CD4-positive, alpha-beta T cell treated with Interleukin-21 for 1 hour (primary cell): ENCODE results near the gene CSGALNACT2.
A peak's percentile ranks its signal among the peaks of the same experiment; 100 is the strongest.
"Not testable (repeated sequence)": the region's sequence is repeated elsewhere in the genome, so short reads cannot be mapped to it uniquely, and the experiment has no call there.

Experiments used
- DNase-seq: peaks from one replicate; pipeline ENCODE4 v3.0.0-alpha.2; 2020

CSGALNACT2 gene, protein sequence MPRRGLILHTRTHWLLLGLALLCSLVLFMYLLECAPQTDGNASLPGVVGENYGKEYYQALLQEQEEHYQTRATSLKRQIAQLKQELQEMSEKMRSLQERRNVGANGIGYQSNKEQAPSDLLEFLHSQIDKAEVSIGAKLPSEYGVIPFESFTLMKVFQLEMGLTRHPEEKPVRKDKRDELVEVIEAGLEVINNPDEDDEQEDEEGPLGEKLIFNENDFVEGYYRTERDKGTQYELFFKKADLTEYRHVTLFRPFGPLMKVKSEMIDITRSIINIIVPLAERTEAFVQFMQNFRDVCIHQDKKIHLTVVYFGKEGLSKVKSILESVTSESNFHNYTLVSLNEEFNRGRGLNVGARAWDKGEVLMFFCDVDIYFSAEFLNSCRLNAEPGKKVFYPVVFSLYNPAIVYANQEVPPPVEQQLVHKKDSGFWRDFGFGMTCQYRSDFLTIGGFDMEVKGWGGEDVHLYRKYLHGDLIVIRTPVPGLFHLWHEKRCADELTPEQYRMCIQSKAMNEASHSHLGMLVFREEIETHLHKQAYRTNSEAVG

DNA sequence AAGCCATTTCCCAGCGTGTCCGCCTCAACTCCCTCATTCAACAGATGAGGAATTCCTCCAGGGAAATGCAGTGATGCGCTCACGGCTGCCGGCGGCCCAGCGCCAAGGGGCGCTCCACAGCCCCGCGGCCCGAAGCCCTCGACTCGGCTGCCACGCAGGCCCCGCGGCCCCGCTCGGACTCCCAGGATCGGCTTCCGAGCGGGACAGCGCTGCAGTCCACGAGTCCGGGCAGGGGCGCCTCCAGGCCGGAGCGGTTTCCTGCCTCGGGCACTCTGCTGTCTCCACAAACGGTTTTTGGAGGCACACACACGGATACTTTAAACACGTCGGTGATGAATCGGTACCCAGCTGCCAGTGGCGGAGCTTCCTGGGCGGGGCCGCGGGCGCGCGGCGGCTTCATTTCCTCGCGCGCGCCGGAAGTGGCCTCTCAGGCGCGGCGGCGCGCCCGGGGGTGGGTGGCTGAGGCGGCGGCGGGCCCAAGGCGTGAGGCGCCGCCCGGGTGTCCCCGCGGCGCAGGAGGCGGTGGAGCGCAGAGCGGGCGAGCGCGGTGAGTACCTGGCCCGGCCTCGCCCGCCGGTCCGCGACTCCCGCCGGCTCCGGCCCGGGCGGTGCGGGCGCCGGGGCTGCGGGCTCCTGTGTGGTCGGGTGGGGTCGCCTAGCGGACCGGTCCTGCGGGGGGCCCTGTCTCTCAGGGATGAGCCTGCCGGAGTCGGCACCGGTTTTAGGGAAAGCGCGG is at the start of gene CSGALNACT2:
Gene CSGALNACT2 (plus strand): TSS at position 425 of the 736 bp plus-strand sequence. CDS start 16,705 bp downstream, outside the sequence.
- DNase-seq, result peak; percentile 89

DNA sequence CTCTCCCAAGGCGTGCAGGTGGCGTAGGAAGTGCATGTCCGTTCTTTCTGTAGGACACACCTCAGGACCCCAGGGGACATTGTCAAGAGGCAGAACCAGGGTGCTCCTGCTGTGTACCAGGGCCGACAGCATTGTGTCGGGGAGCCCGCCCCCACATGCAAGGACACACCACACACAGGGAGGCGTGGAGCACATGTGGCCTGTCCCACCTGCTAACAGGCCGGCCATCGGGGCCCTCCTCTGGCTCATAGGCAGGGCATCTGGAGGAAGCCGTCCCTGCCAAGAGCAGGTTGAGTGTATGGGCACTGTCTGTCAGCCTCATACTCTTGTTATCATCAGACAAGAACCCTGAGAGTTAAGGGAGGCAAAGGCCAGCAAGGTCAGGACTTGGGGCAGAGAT is 48.7 kb upstream of the CSGALNACT2 start:
- no peak for DNase-seq

DNA sequence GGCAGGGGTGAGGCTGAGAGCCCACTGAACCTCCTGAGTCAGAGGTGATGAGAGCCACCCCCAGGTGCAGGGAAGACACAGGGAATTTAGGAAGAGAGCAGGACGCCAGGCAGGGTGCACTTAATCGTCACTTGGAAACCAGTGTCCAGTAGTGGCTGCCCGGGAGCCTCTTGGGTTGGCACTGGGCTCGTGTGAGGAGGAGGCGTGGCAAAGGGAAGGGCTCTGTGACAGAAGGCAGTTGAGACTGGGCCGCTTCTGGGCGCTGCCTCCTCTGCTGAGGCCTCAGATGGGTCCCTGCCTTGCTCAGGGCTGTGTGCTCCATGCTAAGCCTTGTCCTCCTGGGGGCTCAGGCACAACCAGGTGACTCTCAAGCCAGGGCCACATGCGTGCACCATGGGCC is 48.1 kb upstream of the CSGALNACT2 start:
- DNase-seq, result no peak

DNA sequence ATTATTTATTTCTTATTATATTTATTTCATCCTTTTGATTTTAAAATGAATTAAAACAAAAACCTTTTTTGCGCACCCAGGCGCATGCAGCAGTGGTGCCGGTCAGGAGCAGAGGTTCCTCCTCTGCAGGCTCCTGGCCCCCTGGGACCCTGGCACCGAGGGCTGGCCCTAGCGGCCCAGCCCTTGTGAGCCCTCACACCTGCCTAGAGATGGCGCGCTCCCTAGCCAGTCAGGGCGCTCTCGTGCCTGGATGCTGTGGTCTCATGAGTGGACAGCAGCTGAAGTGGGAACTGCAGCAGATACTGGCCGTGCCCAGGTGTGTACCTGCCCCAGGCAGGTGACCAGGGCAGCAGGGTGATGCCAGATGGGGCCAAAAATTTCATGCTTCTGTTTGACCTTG is 47.6 kb upstream of the CSGALNACT2 start:
- DNase-seq, result no peak

DNA sequence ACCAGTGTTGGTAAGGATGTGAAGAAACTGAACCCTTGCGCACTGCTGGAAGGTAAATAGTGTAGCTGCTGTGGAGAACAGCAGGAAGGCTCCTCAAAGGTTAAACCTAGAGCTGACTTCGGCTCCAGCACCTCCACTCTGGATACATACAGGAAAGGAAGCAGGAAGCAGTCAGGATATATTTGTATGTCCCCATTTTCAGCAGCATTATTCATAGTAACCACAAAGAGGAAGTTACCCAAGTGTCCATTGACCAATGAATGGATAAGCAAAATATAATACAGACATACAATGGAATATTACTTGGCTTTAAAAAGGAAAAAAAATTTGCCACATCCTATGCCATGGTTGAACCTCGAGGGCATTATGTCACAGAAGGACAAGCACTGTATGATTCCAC is 46.4 kb upstream of the CSGALNACT2 start:
- no peak for DNase-seq

DNA sequence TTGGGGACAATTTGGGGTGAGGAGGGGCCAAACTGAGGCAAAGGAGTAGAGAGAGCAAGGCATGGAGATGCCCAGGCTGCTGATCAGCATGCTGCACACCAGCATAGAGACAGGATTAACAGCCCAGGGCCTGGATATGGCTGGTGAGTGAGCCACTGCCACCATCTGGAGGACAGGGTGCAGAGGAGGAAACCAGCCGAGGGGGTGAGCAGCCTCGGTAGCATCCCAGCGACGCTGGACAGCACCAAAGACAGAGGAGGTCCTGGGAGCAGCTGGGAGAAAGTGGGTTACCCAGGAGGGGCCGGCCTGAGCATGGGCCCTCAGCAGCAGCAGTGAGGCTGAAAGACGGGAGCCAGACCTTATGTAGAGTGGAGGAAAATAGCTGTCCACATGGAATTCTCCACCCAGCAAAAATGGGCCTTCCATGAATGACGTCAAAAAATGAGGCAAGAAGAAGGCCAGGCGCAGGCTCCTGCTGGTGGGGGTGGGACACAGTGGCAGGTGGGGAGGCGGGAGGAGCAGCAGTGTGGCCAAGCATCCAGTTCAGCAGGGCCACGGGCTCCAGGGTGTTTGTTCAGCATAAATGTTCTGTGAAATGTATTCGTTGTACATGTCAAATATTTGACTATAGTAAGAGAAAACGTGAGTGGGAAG is 44.7 kb upstream of the CSGALNACT2 start:
- no peak for DNase-seq

DNA sequence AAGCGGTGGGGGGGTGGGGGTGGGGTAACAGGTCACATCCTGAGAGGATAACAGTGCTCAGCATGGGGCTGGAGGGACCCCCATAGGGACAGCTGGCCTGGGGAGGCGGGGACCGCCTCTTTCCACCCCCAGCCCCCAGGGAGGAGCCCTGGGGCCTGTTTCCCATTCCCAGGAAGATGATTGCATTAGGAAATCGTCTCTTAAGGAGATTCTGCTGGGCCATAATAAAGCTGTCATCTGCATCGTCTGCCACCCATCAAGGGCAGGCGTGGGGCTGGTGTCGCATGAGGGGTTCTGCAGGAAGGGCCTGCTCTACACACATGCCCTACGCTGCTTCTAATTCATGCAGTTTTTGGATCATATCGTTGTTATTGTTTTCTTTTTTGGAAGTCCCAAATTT is 44.2 kb upstream of the CSGALNACT2 start:
- DNase-seq, result no peak

DNA sequence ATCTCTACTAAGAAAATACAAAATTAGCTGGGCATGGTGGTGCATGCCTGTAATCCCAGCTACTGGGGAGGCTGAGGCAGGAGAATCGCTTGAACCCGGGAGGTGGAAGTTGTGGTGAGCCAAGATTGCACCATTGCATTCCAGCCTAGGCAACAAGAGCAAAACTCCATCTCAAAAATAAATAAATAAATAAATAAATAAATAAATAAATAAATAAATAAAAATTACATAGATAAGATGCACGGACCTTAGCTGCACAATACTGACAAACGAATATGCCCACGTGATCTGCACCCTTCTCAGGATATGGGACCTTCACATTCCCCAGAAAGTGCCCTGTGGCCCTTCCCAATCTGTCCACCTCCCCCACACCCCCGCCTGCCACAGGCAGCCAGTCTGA is 38.9 kb upstream of the CSGALNACT2 start:
- not testable (repeated sequence) for DNase-seq

DNA sequence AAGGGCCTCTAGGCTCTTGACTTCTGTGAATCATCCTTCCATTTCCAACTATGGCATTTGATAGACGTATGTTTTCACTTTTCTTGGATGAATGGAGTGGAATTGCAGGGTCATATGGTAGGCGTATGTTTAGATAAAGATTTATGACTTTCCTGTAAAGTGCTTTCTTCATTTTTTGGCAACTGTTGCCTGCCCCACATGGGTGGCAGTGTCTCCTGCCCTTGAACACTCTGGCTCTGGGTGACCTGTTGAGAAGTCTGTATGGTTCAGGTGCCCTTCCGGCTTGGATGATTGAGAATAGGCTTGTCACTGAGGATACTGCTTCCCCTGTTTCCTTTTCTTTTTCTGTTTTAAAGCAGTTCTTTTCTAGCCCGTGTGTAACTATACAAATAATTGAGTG is 38.3 kb upstream of the CSGALNACT2 start:
- no peak for DNase-seq

DNA sequence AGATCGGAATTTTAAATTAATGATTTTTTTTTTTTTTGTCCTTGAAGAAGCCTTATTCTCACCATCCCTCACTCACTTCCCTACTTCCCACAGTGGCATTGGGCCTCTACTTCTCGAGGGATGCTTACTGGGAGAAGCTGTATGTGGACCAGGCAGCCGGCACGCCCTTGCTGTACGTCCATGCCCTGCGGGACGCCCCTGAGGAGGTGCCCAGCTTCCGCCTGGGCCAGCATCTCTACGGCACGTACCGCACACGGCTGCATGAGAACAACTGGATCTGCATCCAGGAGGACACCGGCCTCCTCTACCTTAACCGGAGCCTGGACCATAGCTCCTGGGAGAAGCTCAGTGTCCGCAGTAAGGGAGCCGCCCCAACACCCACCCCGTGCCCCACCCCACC is 37.9 kb upstream of the CSGALNACT2 start:
- DNase-seq, result no peak

DNA sequence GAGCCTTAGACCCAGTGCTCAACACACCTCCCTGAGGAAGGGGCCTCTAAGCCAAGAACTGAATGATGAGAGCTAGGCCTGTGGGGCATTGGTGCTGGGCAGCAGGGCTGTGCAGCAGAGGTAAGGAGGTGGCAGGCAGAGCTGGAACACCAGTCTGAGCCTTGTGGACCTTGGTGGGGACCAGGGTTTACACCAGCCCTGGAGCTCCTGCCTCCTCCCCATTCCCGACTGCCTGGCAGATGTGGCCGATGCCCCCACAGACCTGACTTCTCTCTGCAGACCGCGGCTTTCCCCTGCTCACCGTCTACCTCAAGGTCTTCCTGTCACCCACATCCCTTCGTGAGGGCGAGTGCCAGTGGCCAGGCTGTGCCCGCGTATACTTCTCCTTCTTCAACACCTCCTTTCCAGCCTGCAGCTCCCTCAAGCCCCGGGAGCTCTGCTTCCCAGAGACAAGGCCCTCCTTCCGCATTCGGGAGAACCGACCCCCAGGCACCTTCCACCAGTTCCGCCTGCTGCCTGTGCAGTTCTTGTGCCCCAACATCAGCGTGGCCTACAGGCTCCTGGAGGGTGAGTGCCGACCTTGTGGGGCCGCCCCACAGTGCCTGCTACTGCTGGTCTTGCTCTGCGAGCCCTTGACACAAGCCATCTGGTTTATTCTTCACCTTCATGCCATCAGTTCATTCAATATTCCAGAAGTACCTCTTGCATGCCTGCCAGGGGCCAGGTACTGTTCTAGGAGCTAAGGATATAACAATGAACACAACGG is 36.0 kb upstream of the CSGALNACT2 start:
- no peak for DNase-seq

DNA sequence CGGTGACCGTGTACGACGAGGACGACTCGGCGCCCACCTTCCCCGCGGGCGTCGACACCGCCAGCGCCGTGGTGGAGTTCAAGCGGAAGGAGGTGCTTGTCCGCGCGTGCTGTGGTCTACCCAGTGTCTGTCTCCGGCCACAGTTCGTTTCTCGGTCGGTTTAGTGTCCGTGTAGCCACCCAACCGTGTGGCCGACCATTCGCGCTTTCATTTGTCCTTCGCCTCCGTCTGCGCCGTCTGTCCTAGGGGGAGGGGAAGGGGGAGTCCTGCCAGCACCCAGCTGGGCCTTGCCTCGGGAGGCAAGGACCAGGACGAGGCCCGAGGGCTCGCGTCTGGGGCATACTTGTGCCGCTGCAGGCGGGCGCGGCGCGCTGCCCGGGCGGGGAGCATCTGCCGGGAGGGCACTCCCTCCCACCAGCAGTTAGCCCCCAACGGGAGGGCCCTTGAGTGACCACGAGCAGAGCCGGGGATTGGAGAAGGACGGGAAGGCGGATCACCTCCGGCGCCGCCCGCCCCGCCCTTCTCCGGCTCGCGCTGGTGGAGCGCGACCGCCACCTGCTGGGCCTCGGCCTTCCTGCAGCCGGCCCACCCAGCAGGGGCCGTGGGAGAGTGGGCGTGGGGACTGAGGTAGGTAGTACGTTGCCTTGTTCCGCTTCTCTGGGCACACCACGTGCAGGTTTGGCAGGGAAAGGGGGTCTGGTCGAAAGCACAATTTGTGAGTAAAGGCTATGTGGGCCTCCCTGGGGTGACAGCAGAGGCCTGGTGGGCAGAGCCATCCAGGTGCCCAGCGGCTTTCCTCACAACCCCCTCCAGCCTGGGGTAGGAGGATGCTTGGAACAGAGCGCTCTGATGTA is 32.9 kb upstream of the CSGALNACT2 start:
- DNase-seq, result peak; percentile 77

DNA sequence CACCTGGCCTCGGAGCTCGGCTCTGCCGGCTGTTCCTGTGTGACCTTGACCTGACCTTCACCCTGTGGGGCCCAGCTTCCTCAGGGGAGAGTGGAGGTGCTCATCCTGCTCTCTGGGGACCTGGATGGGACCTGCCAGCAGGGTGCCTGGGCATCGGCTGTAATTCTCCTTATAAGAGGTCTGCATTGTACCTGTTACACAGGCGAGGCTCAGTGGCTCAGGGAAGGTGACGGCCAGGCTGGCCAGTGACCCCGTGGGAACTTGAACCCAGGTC is 32.4 kb upstream of the CSGALNACT2 start:
- no peak for DNase-seq

DNA sequence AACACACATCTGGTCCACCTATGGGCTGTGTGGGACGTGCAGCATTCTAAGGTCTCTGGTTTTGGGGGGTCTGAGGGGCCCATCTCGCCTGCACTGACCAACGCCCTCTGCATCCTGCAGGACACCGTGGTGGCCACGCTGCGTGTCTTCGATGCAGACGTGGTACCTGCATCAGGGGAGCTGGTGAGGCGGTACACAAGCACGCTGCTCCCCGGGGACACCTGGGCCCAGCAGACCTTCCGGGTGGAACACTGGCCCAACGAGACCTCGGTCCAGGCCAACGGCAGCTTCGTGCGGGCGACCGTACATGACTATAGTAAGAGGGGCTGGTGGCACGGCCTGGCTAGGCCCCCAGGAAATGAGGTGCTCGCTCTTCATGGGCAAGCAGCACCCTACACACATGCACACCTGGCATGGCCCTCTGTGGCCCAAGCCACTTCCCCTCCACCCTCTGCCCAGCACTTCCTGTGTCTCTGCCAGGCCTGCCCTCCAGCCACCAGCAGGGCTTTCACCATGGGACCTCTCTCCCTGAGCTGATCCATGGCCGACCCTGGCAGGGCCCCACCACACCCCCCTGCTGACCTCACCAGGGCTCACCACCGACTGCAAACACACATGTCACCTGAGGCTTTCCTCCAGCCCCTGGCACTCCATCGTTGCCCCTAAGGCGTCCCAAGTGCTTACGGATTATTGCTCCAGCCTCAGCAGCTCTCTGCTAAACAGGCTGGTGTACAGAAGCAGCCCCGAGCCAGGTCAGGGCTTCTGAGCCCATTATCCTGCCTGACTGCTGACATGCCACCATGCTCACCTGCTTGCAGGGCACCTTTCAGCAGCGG is 31.8 kb upstream of the CSGALNACT2 start:
- no peak for DNase-seq

DNA sequence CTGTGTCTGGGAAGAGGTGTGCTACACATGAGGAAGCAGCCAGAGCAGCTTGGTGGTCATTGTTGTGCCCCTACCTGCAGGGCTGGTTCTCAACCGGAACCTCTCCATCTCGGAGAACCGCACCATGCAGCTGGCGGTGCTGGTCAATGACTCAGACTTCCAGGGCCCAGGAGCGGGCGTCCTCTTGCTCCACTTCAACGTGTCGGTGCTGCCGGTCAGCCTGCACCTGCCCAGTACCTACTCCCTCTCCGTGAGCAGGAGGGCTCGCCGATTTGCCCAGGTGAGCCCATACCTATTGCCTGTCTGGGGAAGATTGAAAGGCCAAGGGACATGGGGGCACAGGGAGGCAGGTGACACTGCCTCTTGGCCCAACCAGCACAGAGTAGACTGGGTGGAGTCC is 29.3 kb upstream of the CSGALNACT2 start:
- DNase-seq, result no peak

DNA sequence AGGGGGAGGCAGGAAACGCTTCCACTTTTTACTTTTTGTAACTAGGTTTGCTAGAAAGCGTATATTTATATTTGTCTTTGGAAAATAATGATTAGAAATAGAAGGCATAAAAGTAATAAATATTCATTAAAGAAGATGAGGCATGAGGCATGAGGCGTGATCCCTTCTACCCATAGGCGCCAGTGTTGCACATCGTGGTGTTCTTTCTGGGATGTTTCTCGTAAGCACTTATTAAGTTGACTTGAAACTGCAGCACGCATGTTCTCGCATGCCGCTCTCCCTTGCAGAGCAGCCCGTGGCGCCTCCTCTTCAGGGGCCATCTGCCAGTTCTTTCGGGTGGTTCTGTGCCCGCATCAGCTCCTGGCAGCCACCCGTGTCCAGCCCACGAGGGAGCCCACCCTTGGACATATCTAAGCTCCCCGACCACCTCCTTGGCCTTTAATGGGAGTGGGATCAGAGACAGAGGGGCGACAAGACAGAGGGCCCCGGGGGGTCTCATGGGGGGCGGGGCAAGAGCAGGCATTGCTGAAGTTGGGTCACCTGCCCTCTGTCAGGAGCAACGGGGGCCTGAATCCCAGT is 28.5 kb upstream of the CSGALNACT2 start:
- no peak for DNase-seq

DNA sequence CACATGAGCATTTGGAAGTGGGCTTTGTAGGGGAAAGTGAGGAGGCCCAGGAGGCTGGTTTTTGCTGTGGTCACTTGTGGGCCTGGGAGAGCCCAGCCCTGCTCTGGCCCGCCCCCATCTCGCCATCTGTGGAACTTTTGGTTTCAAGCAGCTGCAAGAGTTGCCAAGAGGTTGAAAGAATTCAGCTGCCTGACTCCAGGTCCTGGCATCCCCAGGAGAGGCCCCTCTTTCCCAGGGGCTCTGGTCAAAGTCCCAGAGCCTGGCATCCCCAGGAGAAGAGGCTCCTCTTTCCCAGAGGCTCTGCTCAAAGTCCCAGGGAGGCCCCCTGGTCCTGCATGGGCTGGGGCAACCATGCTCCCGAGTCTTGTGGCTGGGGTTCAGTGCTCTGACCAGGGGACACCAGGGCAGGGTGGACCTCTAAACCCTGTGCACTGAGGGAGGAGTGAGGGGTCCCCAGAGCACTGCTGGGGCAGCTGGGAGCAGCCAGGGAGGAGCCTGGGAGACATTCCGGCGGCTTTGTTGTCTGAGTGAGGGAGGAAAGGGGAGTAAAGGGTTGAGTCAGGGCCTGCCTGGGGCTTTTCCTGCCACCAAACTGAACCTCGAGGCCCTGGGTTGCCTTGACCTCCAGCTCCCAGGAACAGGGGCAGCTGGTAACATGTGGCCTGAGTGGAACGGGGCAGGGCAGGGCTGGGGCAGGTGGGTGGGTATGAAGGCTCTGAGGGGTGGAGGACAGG is 27.7 kb upstream of the CSGALNACT2 start:
- DNase-seq, result no peak

DNA sequence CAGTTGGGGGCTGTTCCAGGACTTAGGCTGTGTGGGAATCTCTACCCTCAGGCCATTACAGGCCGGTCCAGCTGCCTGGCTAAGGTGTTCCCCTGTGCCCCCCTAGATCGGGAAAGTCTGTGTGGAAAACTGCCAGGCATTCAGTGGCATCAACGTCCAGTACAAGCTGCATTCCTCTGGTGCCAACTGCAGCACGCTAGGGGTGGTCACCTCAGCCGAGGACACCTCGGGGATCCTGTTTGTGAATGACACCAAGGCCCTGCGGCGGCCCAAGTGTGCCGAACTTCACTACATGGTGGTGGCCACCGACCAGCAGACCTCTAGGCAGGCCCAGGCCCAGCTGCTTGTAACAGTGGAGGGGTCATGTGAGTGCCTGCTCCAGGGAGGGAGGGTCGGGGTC is 27.1 kb upstream of the CSGALNACT2 start:
- no peak for DNase-seq

DNA sequence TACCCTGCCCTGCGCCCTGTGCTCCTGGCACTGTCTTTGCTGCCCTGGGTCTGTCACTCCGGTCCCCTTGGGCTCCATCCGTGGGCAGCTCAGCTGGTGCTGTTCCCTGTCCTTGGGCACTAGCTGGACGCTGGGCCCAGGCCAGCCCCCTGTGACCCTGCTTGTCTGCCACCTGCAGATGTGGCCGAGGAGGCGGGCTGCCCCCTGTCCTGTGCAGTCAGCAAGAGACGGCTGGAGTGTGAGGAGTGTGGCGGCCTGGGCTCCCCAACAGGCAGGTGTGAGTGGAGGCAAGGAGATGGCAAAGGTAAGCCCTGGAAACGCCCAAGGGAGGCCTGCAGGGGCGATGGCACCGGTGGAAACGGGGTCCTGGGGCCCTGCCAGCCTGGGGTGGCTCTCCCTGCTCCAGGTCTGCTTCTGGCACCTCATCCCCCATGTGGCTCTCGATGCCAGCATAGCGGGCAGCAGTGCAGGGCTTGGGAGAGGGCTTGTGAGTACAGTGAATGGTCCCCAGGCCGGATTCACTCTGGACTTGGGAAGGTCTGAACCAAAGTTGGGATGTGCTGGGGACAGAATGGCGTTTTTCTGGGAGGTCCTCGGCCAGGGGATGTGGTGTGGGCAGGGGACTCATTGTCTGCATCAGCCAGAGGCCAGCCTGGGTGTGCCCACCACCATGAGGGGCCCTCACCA is 26.2 kb upstream of the CSGALNACT2 start:
- no peak for DNase-seq
